ENCODE data around the gene FOXA1.

- no peak for TF ChIP-seq TAF1 (IDR thresholded peaks at IDR 0.05; ENCODE audit: low read depth, low read length)
- no peak for TF ChIP-seq POLR2A (IDR thresholded peaks at IDR 0.05; ENCODE audit: low read depth, low read length)
- TF ChIP-seq POLR2AphosphoS5 (IDR thresholded peaks at IDR 0.05; ENCODE audit: low read depth, low read length), result no peak
- TF ChIP-seq POU2F2 (IDR thresholded peaks at IDR 0.05; ENCODE audit: low read depth, low read length), result no peak
- no peak for TF ChIP-seq SPI1 (IDR thresholded peaks at IDR 0.05; ENCODE audit: low read depth, low read length)
These were observed 21.7 kb downstream of the FOXA1 start for GRCh38 chr14:37573356-37573755.

Measured in GM12891 (cell line).